B cell (primary cell): ENCODE results near the gene RSL1D1. TPM values are rescaled to one million over a fixed set of nuclear protein-coding genes. Genes with fewer than 3 reads are reported as not detected.

Experiments
- ATAC-seq: fragments of 200-7000 bp; cut with Tn5 transposase; one replicate; pipeline ENCODE4 v1.10.0; 2021; ENCODE audit warnings: low read depth, mild to moderate bottlenecking, moderate number of reproducible peaks, moderate library complexity
- CTCF ChIA-PET: fragments of 350-600 bp; sonication (Branson Sonifier 250); formaldehyde crosslinking; loops from one replicate; lab custom pipeline; 2021; ENCODE audit warnings: antibody characterized with exemption, inconsistent platforms; lab: Charles Lee
- POLR2A ChIA-PET: fragments of 350-600 bp; sonication (Branson Sonifier 250); formaldehyde crosslinking; loops from one replicate; lab custom pipeline; 2021; ENCODE audit warnings: antibody characterized with exemption; lab: Charles Lee
- DNase-seq: peaks from one replicate; pipeline ENCODE4 v3.0.0; 2013
- H2AFZ ChIP-seq: 2 replicates; pipeline ENCODE4 v1.6.1; 2012; ENCODE audit warnings: mild to moderate bottlenecking, low read depth, low read length; ENCODE audit not compliant: insufficient read depth, poor library complexity, severe bottlenecking
- H3K27ac ChIP-seq, 2 donors: 1 replicate in 1 of 2; 2 replicates in 1 of 2; pipeline ENCODE4 v1.5.1; 2012 to 2013; ENCODE audit warnings: low read length in 2 of 2, mild to moderate bottlenecking in 2 of 2, moderate library complexity in 1 of 2
- H3K27me3 ChIP-seq, 4 experiments: fragments of 200-600 bp in 1 of 4; sonication (generic) in 1 of 4; replicated peaks in 1 of 4; 1 replicate in 2 of 4; 2 replicates in 2 of 4; pipeline versions ENCODE4 v1.6.1 to v1.7.0; 2013 to 2016; ENCODE audit warnings: low read length in 3 of 4, mild to moderate bottlenecking in 2 of 4, mixed read lengths in 1 of 4, moderate library complexity in 1 of 4; ENCODE audit not compliant: insufficient read depth in 4 of 4, control insufficient read depth in 3 of 4; ENCODE audit errors: control extremely low read depth in 1 of 4
- H3K36me3 ChIP-seq, 2 experiments: replicated peaks in 1 of 2; 1 replicate in 1 of 2; 2 replicates in 1 of 2; pipeline versions ENCODE4 v1.6.1 to v1.7.1; 2013; ENCODE audit warnings: low read length in 1 of 2; ENCODE audit not compliant: insufficient read depth in 2 of 2, control insufficient read depth in 1 of 2; ENCODE audit errors: control extremely low read depth in 1 of 2, extremely low read depth in 1 of 2
- H3K4me1 ChIP-seq, 2 donors: fragments of 200-600 bp in 1 of 2; sonication (generic) in 1 of 2; 1 replicate in 1 of 2; 2 replicates in 1 of 2; pipeline versions ENCODE4 v1.5.1 to v1.6.1; 2013 to 2017; ENCODE audit warnings: low read length in 2 of 2; ENCODE audit not compliant: control insufficient read depth in 2 of 2, insufficient read depth in 2 of 2
- H3K4me2 ChIP-seq: replicated peaks from 2 replicates; pipeline ENCODE3; 2012; ENCODE audit warnings: mild to moderate bottlenecking, low read depth, low read length; ENCODE audit not compliant: poor library complexity, severe bottlenecking
- H3K4me3 ChIP-seq, 5 experiments: fragments of 200-600 bp in 1 of 5; sonication (generic) in 1 of 5; 1 replicate in 3 of 5; 2 replicates in 2 of 5; pipeline versions ENCODE4 v1.5.1 to v1.7.0; 2011 to 2016; ENCODE audit warnings: low read length in 4 of 5, mild to moderate bottlenecking in 4 of 5, low read depth in 2 of 5, control low read depth in 1 of 5, moderate library complexity in 1 of 5; ENCODE audit not compliant: insufficient read depth in 1 of 5; ENCODE audit errors: control extremely low read depth in 1 of 5, extremely low read depth in 1 of 5
- H3K79me2 ChIP-seq: fragments of 200-600 bp; sonication (generic); one replicate; pipeline ENCODE4 v1.6.0; 2016; ENCODE audit warnings: low read length; ENCODE audit not compliant: control insufficient read depth, insufficient read depth
- H3K9ac ChIP-seq: fragments of 200-600 bp; sonication (generic); 2 replicates; pipeline ENCODE4 v1.6.1; 2017; ENCODE audit warnings: mild to moderate bottlenecking, low read length, moderate library complexity
- H3K9me3 ChIP-seq, 3 donors: one replicate each; pipeline versions ENCODE4 v1.6.1 to v1.7.1; 2013; ENCODE audit warnings: low read length in 2 of 3; ENCODE audit not compliant: control insufficient read depth in 2 of 3, insufficient read depth in 1 of 3; ENCODE audit errors: control extremely low read depth in 1 of 3
- H4K20me1 ChIP-seq: 2 replicates; pipeline ENCODE4 v1.6.0; 2012; ENCODE audit warnings: mild to moderate bottlenecking, low read length; ENCODE audit not compliant: insufficient read depth, control insufficient read depth, poor library complexity, severe bottlenecking
- H3K27ac Mint-ChIP-seq: one replicate; pipeline ENCODE4 v1.8.0; 2021; ENCODE audit warnings: mixed read lengths
- H3K27me3 Mint-ChIP-seq: one replicate; pipeline ENCODE4 v1.8.0; 2021; ENCODE audit warnings: mixed read lengths
- H3K4me1 Mint-ChIP-seq: one replicate; pipeline ENCODE4 v1.8.0; 2021; ENCODE audit warnings: mixed read lengths
- H3K4me3 Mint-ChIP-seq: one replicate; pipeline ENCODE4 v1.8.0; 2021; ENCODE audit warnings: mixed read lengths
- H3K9me3 Mint-ChIP-seq: one replicate; pipeline ENCODE4 v1.8.0; 2022; ENCODE audit warnings: mixed read lengths; ENCODE audit not compliant: insufficient read depth
- EZH2 ChIP-seq: IDR thresholded peaks from 2 replicates; pipeline ENCODE4 v1.6.1; 2012; ENCODE audit warnings: borderline replicate concordance, low read depth, mild to moderate bottlenecking, moderate library complexity, low read length; ENCODE audit not compliant: insufficient read depth, poor library complexity, severe bottlenecking
- WGBS: methylation state at CpG from one replicate; pipeline ENCODE4 v1.1.5; 2013; ENCODE audit warnings: missing lambda C conversion rate; ENCODE audit not compliant: insufficient coverage; 5-methylcytosine and 5-hydroxymethylcytosine counted together
- intact Hi-C: fragments of 100-400 bp; cut with micrococcal nuclease; formaldehyde crosslinking; loops from one replicate; pipeline ENCODE4 v1.10.0; 2022
- polyA plus RNA-seq: library from polyadenylated mRNA; depleted of rRNA; stranded (reverse); fragments of >200 nt; gene quantifications from 2 replicates; pipeline ENCODE4 v1.2.3, GENCODE V29; 2012
- total RNA-seq, 2 donors: library from RNA; stranded (reverse); fragments of 120-200 nt in 1 of 2; gene quantifications; 1 replicate in 1 of 2; 2 replicates in 1 of 2; pipeline versions ENCODE4 v1.2.3 to v1.2.4, GENCODE V29; 2013 to 2022
- TF ChIP-seq, protein P1 (sequence below): fragments of 200-600 bp; IDR thresholded peaks from one replicate; pipeline ENCODE4 v1.8.0; 2022; ENCODE audit warnings: antibody characterized with exemption, mild to moderate bottlenecking

RSL1D1 gene
- total and polyA plus RNA-seq, 2 donors (not counting 1 experiment from before 2014, with no cell fraction given) = 21.1 to 167 TPM

GRCh38 chr16:11871193-11871592 is 19.9 kb upstream of the RSL1D1 start:
- TF ChIP-seq, protein P1, sequence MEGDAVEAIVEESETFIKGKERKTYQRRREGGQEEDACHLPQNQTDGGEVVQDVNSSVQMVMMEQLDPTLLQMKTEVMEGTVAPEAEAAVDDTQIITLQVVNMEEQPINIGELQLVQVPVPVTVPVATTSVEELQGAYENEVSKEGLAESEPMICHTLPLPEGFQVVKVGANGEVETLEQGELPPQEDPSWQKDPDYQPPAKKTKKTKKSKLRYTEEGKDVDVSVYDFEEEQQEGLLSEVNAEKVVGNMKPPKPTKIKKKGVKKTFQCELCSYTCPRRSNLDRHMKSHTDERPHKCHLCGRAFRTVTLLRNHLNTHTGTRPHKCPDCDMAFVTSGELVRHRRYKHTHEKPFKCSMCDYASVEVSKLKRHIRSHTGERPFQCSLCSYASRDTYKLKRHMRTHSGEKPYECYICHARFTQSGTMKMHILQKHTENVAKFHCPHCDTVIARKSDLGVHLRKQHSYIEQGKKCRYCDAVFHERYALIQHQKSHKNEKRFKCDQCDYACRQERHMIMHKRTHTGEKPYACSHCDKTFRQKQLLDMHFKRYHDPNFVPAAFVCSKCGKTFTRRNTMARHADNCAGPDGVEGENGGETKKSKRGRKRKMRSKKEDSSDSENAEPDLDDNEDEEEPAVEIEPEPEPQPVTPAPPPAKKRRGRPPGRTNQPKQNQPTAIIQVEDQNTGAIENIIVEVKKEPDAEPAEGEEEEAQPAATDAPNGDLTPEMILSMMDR = no peak
- no peak for TF ChIP-seq EZH2
- CTCF ChIA-PET = no interaction called here
- H3K27ac ChIP-seq = no peak overlapping the region
- Mint-ChIP-seq H3K4me1 (no peaks in the 10 kb centered on the region), H3K27me3 (no peaks in the 10 kb centered on the region), H3K9me3 (no peaks in the 10 kb centered on the region), H3K4me3 (no peak overlapping the region), H3K27ac (no peak overlapping the region)
- H2AFZ ChIP-seq = no peak overlapping the region
- H4K20me1 ChIP-seq = no peaks in the 10 kb centered on the region
- no peaks in the 10 kb centered on the region for H3K9me3 ChIP-seq
- intact Hi-C loops = no loop called here
- POLR2A ChIA-PET = no interaction called here
- DNase-seq (no peak), ATAC-seq (no peak)
- no peaks in the 10 kb centered on the region for H3K27me3 ChIP-seq
- peaks cover 6% of the 10 kb centered on the region for H3K79me2 ChIP-seq
- H3K36me3 ChIP-seq = peaks cover 5 to 45% of the 10 kb centered on the region in 2 experiments
- WGBS = 100% methylated on average over 3 of the region's 7 CpGs
- no peak overlapping the region for H3K4me3 ChIP-seq
- H3K4me1 ChIP-seq = no peaks in the 10 kb centered on the region
- no peak overlapping the region for H3K4me2 ChIP-seq
- H3K9ac ChIP-seq = no peak overlapping the region

DNA sequence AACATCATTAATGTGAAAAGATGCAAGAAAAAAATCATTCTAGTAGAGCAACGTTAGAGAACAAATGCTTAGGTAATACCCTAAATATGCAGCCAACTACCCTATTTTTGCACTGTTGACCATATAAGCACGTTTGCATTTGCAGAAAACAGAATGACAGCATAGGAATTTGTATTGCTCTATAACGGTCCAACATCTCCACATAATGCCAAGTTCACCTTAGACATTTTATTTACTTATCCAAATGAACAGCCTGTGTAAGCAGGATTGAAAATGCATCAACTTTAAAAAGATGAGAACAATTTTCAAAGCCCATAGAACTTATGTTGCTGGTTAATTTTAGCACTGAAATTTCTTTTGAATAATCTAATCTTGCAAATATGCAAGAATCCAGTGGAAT is 19.1 kb upstream of the RSL1D1 start:
- Mint-ChIP-seq H3K27me3 (no peaks in the 10 kb centered on the region), H3K9me3 (no peaks in the 10 kb centered on the region), H3K4me3 (no peak overlapping the region), H3K4me1 (peaks cover 6% of the 10 kb centered on the region), H3K27ac (no peak overlapping the region)
- DNase-seq = no peak
- Histone ChIP-seq H3K79me2 (peaks cover 10% of the 10 kb centered on the region), H3K4me2 (no peak overlapping the region), H2AFZ (no peak overlapping the region), H3K4me3 (no peak overlapping the region), H3K9ac (no peak overlapping the region), H4K20me1 (no peaks in the 10 kb centered on the region), H3K9me3 (no peaks in the 10 kb centered on the region), H3K4me1 (no peaks in the 10 kb centered on the region), H3K36me3 (peaks cover under 1 to 37% of the 10 kb centered on the region in 2 experiments), H3K27ac (no peak overlapping the region), H3K27me3 (no peaks in the 10 kb centered on the region)
- WGBS = 75% methylated on average over 1 of the region's 3 CpGs
- ChIA-PET CTCF (no interaction called here), POLR2A (interaction anchor here (0.6 kb wide), 1 partner anchor 46 kb away, joined by 3 read pairs; no protein-coding TSS in a partner anchor)
- intact Hi-C loops = no loop called here
- TF ChIP-seq, protein P1 = no peak
- TF ChIP-seq EZH2 = no peak
- ATAC-seq = no peak
